AG04450 (cell line): Measurements from ENCODE around the gene EXPH5. TPM values are rescaled to one million over a fixed set of nuclear protein-coding genes. Genes with fewer than 3 reads are reported as not detected.

Experiments used
- CTCF ChIA-PET: fragments of 300-600, 350-600 bp; formaldehyde crosslinking; extraction: SDS; loops from one replicate; lab custom pipeline; 2022; ENCODE audit warnings: antibody characterized with exemption, inconsistent platforms; lab: Charles Lee
- POLR2A ChIA-PET: fragments of 350-600 bp; formaldehyde crosslinking; extraction: SDS; loops from one replicate; lab custom pipeline; 2021; ENCODE audit warnings: antibody characterized with exemption, inconsistent platforms; lab: Yijun Ruan, JAX
- DNase-seq: peaks from one replicate; pipeline ENCODE4 v3.0.0-alpha.2; 2011; ENCODE audit warnings: low read depth, low spot score
- H3K27ac ChIP-seq: one replicate; pipeline ENCODE4 v1.5.1; 2012; ENCODE audit warnings: low read depth, low read length, control low read depth
- H3K27me3 ChIP-seq: one replicate; pipeline ENCODE4 v1.6.0; 2012; ENCODE audit warnings: low read length; ENCODE audit not compliant: control insufficient read depth, insufficient read depth
- H3K4me3 ChIP-seq: 2 replicates; pipeline ENCODE4 v1.5.1; 2011; ENCODE audit warnings: mild to moderate bottlenecking, low read depth, low read length, control low read depth
- H3K9me3 ChIP-seq: 2 replicates; pipeline ENCODE4 v1.5.1; 2012; ENCODE audit warnings: low read length; ENCODE audit not compliant: control insufficient read depth, insufficient read depth
- polyA plus RNA-seq: library from polyadenylated mRNA; depleted of rRNA; stranded (reverse); fragments of >200 nt; gene quantifications from 2 replicates; pipeline ENCODE4 v1.2.3, GENCODE V29; 2011
- TF ChIP-seq, protein P1 (sequence below): IDR thresholded peaks from 2 replicates; pipeline ENCODE4 v1.5.1; 2011; ENCODE audit warnings: low read depth, low read length, control low read depth, inconsistent platforms

EXPH5 gene
- polyA plus RNA-seq, 1 experiment: 0.37 TPM

DNA sequence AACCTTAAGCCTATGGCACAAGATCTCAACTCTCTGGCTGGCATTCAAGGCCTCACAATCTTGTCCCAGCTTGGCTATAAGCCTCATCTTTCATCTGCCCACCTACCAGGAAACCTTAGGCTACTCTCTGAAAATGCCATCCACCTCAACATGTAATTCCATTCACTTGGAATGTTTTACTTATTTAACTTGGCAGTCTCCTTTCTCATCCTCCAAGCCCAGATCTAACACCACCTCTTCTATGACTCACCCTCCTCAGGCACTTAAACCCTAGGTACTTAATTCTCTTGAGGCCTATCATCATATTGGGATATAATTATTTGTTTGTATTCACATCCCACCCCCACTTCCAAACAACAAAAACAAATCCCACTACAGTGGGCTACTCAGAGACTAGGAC is 110.4 kb downstream of the EXPH5 start:
- TF ChIP-seq, protein P1, sequence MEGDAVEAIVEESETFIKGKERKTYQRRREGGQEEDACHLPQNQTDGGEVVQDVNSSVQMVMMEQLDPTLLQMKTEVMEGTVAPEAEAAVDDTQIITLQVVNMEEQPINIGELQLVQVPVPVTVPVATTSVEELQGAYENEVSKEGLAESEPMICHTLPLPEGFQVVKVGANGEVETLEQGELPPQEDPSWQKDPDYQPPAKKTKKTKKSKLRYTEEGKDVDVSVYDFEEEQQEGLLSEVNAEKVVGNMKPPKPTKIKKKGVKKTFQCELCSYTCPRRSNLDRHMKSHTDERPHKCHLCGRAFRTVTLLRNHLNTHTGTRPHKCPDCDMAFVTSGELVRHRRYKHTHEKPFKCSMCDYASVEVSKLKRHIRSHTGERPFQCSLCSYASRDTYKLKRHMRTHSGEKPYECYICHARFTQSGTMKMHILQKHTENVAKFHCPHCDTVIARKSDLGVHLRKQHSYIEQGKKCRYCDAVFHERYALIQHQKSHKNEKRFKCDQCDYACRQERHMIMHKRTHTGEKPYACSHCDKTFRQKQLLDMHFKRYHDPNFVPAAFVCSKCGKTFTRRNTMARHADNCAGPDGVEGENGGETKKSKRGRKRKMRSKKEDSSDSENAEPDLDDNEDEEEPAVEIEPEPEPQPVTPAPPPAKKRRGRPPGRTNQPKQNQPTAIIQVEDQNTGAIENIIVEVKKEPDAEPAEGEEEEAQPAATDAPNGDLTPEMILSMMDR: no peak
- no peak for DNase-seq
- POLR2A ChIA-PET: interaction anchor here (0.6 kb wide), 1 partner anchor 14 kb away, joined by 3 read pairs; no protein-coding TSS in a partner anchor

DNA sequence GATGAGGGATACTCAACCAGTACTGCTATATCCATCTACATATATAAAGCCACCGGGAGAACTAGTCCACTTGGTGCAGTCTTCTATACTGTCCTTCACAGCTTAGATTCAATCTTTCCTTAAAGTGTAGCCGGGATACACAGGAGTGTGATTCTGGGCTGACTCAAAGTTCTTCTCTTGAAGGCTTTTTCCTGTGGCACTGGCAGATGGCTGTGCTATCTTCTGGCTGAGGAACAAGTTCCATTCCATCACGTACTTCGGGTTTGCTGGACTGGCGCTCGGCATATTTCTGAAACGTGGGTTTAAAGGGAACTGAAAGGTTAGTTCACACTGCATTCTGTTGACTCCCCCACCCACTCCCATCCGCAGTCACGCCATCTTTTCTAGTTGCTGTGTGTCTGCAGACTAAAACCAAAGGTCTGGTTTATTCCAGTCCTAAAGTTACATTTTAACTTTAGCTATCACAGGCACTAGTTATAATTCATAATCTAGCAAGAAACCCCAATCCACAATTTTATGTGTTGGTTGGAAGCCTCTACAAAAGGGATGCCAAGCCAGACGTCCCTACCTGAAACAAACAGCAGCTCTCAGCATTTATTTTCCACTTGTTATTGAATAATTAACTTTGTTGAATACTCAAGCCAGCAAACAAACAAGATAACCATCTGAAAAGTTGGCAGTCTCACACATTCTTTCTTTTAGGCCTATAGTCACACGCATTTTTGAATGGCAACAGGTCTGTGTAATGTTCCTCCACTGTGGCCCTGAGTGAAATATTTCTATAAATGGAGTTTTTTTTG is 118.7 kb downstream of the EXPH5 start:
- Histone ChIP-seq H3K4me3 (no peak overlapping the region), H3K27ac (no peak overlapping the region), H3K27me3 (no peaks in the 10 kb centered on the region), H3K9me3 (no peaks in the 10 kb centered on the region)
- ChIA-PET CTCF (interaction anchor here (1.2 kb wide), 1 partner anchor 174 kb away, joined by 3 read pairs; no protein-coding TSS in a partner anchor), POLR2A (no interaction called here)
- TF ChIP-seq, protein P1: no peak
- DNase-seq: no peak

More for the DNA sequence above, 110.4 kb downstream of the EXPH5 start:
- Histone ChIP-seq H3K4me3 (no peak overlapping the region), H3K27me3 (no peaks in the 10 kb centered on the region), H3K9me3 (no peaks in the 10 kb centered on the region), H3K27ac (no peak overlapping the region)
- CTCF ChIA-PET: no interaction called here

DNA sequence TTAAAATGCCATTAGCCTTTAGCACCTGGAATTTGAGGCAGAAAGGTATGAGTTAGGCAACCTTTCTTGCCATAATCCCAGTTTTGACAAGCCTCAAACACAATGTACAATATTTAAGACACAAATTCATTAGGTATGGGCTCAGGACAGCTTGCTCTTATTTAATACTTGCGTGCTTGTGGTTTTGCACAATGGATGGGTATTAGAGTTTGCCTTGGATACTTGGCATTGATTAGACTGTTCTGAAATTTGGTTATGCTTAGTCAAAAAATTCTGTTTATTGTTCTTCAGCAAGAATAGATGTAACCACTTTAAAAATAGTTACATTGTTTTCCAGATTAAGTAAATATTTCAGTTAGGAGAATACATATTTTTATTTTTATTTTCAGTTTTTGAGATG is 120.9 kb downstream of the EXPH5 start:
- POLR2A ChIA-PET: no interaction called here
- no peak for DNase-seq

DNA sequence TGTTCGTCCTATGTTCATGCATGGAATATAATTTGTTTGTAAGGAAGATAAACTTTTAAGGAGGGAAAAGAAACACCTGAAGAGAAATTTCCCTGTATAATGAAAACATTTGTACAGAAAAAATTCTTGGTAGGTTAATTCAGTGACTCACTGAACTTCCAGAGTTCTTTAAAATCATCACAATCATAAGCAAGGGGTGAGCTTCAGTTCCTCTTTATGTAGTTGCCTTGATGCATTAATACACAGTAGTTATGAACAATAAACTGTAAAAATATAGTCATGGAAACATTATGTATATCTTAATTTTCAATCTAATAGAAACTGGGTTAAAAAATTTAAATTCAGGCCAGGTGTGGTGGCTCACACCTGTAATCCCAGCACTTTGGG is 125.1 kb downstream of the EXPH5 start:
- CTCF ChIA-PET: no interaction called here
- Histone ChIP-seq H3K9me3 (no peaks in the 10 kb centered on the region), H3K27ac (no peak overlapping the region), H3K4me3 (no peak overlapping the region), H3K27me3 (no peaks in the 10 kb centered on the region)
- TF ChIP-seq, protein P1: no peak
- DNase-seq: no peak
- POLR2A ChIA-PET: interaction anchor here (1.6 kb wide), 1 partner anchor 197 kb away, joined by 3 read pairs; the partner anchor contains the start of gene DDX10

More for the DNA sequence above, 120.9 kb downstream of the EXPH5 start:
- H3K9me3 ChIP-seq: no peaks in the 10 kb centered on the region
- H3K4me3 ChIP-seq: no peak overlapping the region
- CTCF ChIA-PET: no interaction called here
- no peak overlapping the region for H3K27ac ChIP-seq
- TF ChIP-seq, protein P1: no peak
- H3K27me3 ChIP-seq: no peaks in the 10 kb centered on the region

DNA sequence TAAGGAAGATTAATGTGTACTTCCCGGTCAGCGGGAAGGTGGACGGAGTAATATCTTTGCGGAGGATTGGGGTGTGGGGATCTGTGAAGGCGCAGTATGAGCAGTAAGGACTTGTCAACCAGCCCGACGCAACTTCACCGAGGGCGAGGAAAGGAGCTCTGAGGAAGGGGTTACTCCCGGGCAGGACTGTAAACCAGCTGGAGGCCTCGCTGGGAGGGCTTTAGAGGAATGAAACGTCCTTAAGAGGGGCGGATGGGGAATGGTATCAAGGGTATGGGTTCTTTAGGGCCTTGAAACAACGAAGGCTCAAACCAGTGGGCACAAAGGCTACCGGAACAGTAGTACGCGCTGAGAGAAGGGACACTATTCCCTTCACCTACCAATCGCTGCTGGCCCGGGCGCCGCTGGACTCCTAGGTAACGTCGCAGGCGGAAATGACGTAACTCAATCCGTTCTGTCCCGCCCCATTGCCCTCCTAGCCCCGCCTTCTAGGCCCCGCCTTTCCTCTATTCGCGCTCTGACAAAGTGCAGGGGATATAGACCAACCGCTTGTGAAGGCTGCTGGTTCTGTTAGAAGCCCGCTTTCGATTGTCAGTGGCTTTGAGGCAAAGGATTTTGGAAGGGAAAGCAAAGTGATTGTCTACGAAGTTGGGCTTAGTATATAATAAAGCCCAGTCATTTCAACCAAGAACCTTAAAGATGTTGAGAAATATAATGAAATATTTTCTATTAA is 126.3 kb downstream of the EXPH5 start, which contains the start of gene C11orf65:
Gene C11orf65, minus strand, starts transcription at position 439 of the 733 bp plus-strand sequence. CDS start 5,970 bp downstream, outside the sequence.
- Histone ChIP-seq H3K27ac (peak within 1 kb of the TSS; percentile 99), H3K4me3 (peak within 1 kb of the TSS; percentile 85), H3K9me3 (no peaks in the 10 kb centered on the region), H3K27me3 (no peaks in the 10 kb centered on the region)
- ChIA-PET CTCF (no interaction called here), POLR2A (interaction anchor here (0.5 to 1.6 kb wide), 3 partner anchors 31 to 198 kb away, joined by 3 read pairs; partner anchors contain the start of genes DDX10 and POGLUT3)
- TF ChIP-seq, protein P1: no peak
- DNase-seq: peak; percentile 90
